OCI-LY7 (cell line): ENCODE results near the gene EDN3. TPM values are rescaled to one million over a fixed set of nuclear protein-coding genes. Genes with fewer than 3 reads are reported as not detected.

Experiments used
- BruUV-seq: library from RNA; stranded (reverse); fragments of 400-500 nt; replicated peaks from 2 replicates; lab custom pipeline; 2021; lab: Mats Ljungman, UMichigan
- CTCF ChIA-PET: fragments of 300-600 bp; sonication (Branson Sonifier 250); formaldehyde crosslinking; loops from one replicate; lab custom pipeline; 2022; ENCODE audit warnings: antibody characterized with exemption; ENCODE audit not compliant: unreplicated experiment; lab: Charles Lee
- POLR2A ChIA-PET: fragments of 300-600 bp; sonication (Branson Sonifier 250); formaldehyde crosslinking; loops from one replicate; lab custom pipeline; 2022; ENCODE audit warnings: antibody characterized with exemption; lab: Charles Lee
- DNase-seq: peaks from one replicate; pipeline ENCODE4 v3.0.0-alpha.2; 2015; ENCODE audit warnings: low spot score
- H2AFZ ChIP-seq: fragments of 200-600 bp; sonication (generic), shearing (Covaris generic); 2 replicates; pipeline ENCODE4 v1.6.1; 2014; ENCODE audit warnings: mild to moderate bottlenecking, antibody characterized with exemption, low read length, moderate library complexity
- H3K27ac ChIP-seq: fragments of 200-600 bp; sonication (generic); 2 replicates; pipeline ENCODE4 v1.5.1; 2014; ENCODE audit warnings: mixed run types, low read depth, mild to moderate bottlenecking, moderate library complexity, low read length, inconsistent platforms; ENCODE audit not compliant: poor library complexity, severe bottlenecking
- H3K36me3 ChIP-seq: fragments of 200-600 bp; sonication (generic); 2 replicates; pipeline ENCODE4 v1.6.1; 2014; ENCODE audit warnings: mild to moderate bottlenecking, antibody characterized with exemption, low read length, moderate library complexity, mixed read lengths; ENCODE audit not compliant: insufficient read depth
- H3K4me1 ChIP-seq: fragments of 200-600 bp; sonication (generic); 2 replicates; pipeline ENCODE4 v1.5.1; 2014; ENCODE audit warnings: mild to moderate bottlenecking, low read length; ENCODE audit not compliant: insufficient read depth, poor library complexity, severe bottlenecking
- H3K4me2 ChIP-seq: fragments of 200-600 bp; sonication (generic); 2 replicates; pipeline ENCODE4 v1.6.1; 2014; ENCODE audit warnings: mild to moderate bottlenecking, low read length
- H3K4me3 ChIP-seq: fragments of 200-600 bp; sonication (generic); 2 replicates; pipeline ENCODE4 v1.5.1; 2014; ENCODE audit warnings: mild to moderate bottlenecking, low read depth, low read length; ENCODE audit not compliant: poor library complexity, severe bottlenecking
- H3K79me2 ChIP-seq: fragments of 200-600 bp; sonication (generic); 2 replicates; pipeline ENCODE4 v1.6.1; 2016; ENCODE audit warnings: low read depth, mild to moderate bottlenecking, low read length, moderate library complexity, mixed read lengths; ENCODE audit not compliant: insufficient read depth
- H3K9me2 ChIP-seq: fragments of 200-600 bp; sonication (generic); 2 replicates; pipeline ENCODE4 v1.6.1; 2016; ENCODE audit warnings: mild to moderate bottlenecking, low read length, mixed read lengths; ENCODE audit not compliant: insufficient read depth
- H3K9me3 ChIP-seq: fragments of 200-600 bp; sonication (generic); 2 replicates; pipeline ENCODE4 v1.6.1; 2014; ENCODE audit warnings: mild to moderate bottlenecking, mixed run types, low read length, mixed read lengths
- H4K20me1 ChIP-seq: fragments of 200-600 bp; sonication (generic); 2 replicates; pipeline ENCODE4 v1.6.1; 2014; ENCODE audit warnings: mild to moderate bottlenecking, antibody characterized with exemption, low read length, moderate library complexity, mixed read lengths; ENCODE audit not compliant: insufficient read depth
- CTCF ChIP-seq: fragments of 200-600 bp; sonication (generic); conservative IDR thresholded peaks from 2 replicates; pipeline ENCODE4 v1.5.1; 2014; ENCODE audit warnings: mild to moderate bottlenecking, antibody characterized with exemption, low read length, moderate library complexity, mixed read lengths
- EZH2phosphoT487 ChIP-seq: fragments of 200-600 bp; sonication (generic); IDR thresholded peaks from 2 replicates; pipeline ENCODE4 v1.6.1; 2018; ENCODE audit warnings: low read depth, borderline replicate concordance, mild to moderate bottlenecking, mixed run types, antibody characterized with exemption, low read length, moderate library complexity, mixed read lengths
- intact Hi-C: fragments of 100-400 bp; cut with micrococcal nuclease; formaldehyde crosslinking; loops from one replicate; pipeline ENCODE4 v1.10.0; 2022; ENCODE audit not compliant: unreplicated experiment
- total RNA-seq, 2 experiments: library from RNA; depleted of rRNA in 1 of 2; stranded (reverse); fragments of >200 nt in 1 of 2; shearing (Covaris generic) in 1 of 2; gene quantifications; 2 replicates each; pipeline ENCODE4 v1.2.3, GENCODE V29; 2014 to 2022

Gene EDN3
- total RNA-seq, 2 experiments from 2014 or later, result not detected

- Histone ChIP-seq H3K4me2 (no peak overlapping the region), H3K36me3 (no peaks in the 10 kb centered on the region), H3K4me1 (no peaks in the 10 kb centered on the region), H3K79me2 (no peaks in the 10 kb centered on the region), H3K27ac (no peak overlapping the region), H4K20me1 (no peaks in the 10 kb centered on the region), H3K9me2 (no peaks in the 10 kb centered on the region), H2AFZ (no peak overlapping the region), H3K9me3 (no peaks in the 10 kb centered on the region), H3K4me3 (no peak overlapping the region)
- intact Hi-C loops, result no loop called here
- CTCF ChIA-PET, result no interaction called here
- DNase-seq, result no peak
- POLR2A ChIA-PET, result no interaction called here
- no TSS peak for BruUV-seq
- no peak for TF ChIP-seq CTCF
- no peak for TF ChIP-seq EZH2phosphoT487
These were observed 71.0 kb downstream of the EDN3 start for GRCh38 chr20:59371431-59371830.

DNA sequence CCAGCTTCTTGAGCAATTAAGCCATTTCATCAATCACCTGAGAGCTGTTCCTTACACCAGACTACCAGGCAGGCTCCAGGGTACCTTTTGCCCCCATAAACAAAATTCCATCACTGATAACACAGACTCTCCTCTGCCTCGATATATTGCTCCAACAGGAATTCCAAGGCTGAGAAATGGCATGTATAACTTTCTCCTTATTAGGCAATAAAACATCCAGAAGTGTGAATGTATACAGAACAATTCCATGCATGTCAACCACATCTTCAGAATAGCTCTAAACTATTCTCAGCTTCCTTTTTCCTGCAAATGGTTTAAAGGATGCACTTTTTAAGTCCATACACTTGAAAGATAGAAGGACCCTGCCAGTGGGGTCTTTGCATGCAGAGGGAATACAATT, 73.8 kb downstream of the EDN3 start:
- ChIA-PET CTCF (no interaction called here), POLR2A (no interaction called here)
- no peak overlapping the region for H3K4me3 ChIP-seq
- no peak overlapping the region for H3K27ac ChIP-seq
- intact Hi-C loops, result no loop called here
- no peak overlapping the region for H3K4me2 ChIP-seq
- no peaks in the 10 kb centered on the region for H4K20me1 ChIP-seq
- H3K9me3 ChIP-seq, result no peaks in the 10 kb centered on the region
- H3K4me1 ChIP-seq, result no peaks in the 10 kb centered on the region
- DNase-seq, result no peak
- H3K79me2 ChIP-seq, result no peaks in the 10 kb centered on the region
- no TSS peak for BruUV-seq
- no peaks in the 10 kb centered on the region for H3K36me3 ChIP-seq
- no peaks in the 10 kb centered on the region for H3K9me2 ChIP-seq
- H2AFZ ChIP-seq, result no peak overlapping the region
- TF ChIP-seq CTCF, result no peak
- no peak for TF ChIP-seq EZH2phosphoT487

DNA sequence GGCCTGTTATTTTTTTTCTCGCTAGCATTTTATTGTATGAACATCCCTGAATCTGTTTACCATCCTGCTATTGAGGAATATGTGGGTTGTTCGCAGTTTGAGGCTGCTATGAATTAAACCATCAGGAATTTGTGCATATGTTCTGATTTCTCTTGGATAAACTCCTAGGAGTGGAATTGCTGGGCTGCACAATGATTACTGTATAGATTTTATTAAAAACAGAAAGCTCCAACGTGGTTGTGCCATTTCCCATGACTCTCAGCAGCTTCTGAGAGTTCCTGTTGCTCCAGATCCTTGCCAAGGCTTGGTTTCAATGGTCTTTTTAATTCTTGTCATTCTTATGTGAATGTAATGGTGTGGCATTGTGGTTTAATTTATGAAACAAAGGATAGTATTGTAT, 75.1 kb downstream of the EDN3 start:
- Histone ChIP-seq H3K79me2 (no peaks in the 10 kb centered on the region), H4K20me1 (no peaks in the 10 kb centered on the region), H3K9me3 (no peaks in the 10 kb centered on the region), H3K27ac (no peak overlapping the region), H3K4me2 (no peak overlapping the region), H3K9me2 (no peaks in the 10 kb centered on the region), H3K4me1 (no peaks in the 10 kb centered on the region), H3K36me3 (no peaks in the 10 kb centered on the region), H2AFZ (no peak overlapping the region), H3K4me3 (no peak overlapping the region)
- no TSS peak for BruUV-seq
- DNase-seq, result no peak
- no peak for TF ChIP-seq CTCF
- TF ChIP-seq EZH2phosphoT487, result no peak
- intact Hi-C loops, result no loop called here
- POLR2A ChIA-PET, result interaction anchor here (0.7 kb wide), 1 partner anchor 157 kb away, joined by 10 read pairs; no protein-coding TSS in a partner anchor
- CTCF ChIA-PET, result no interaction called here

Other genes with a start within 250 kb of the EDN3 start
- gene ZNF831, start 136.8 kb upstream of the EDN3 start, total RNA-seq (2014; rRNA removed; shearing (Covaris generic)), result 5.9 TPM in 2 replicates
- 6.3 and 7.3 TPM in 2 replicates for gene ZNF831, start 136.8 kb upstream of the EDN3 start, total RNA-seq (2022)